Mononuclear cell (primary cell): Measurements from ENCODE around the gene SH3RF2. TPM values are rescaled to one million over a fixed set of nuclear protein-coding genes. Genes with fewer than 3 reads are reported as not detected.

ENCODE experiments used
- H3K27me3 ChIP-seq: 2 replicates; pipeline ENCODE4 v1.6.0; 2011; ENCODE audit warnings: low read length, control low read depth; ENCODE audit not compliant: insufficient read depth
- H3K4me1 ChIP-seq: 2 replicates; pipeline ENCODE4 v1.5.1; 2011; ENCODE audit warnings: mild to moderate bottlenecking, low read length, control low read depth; ENCODE audit not compliant: insufficient read depth
- H3K4me3 ChIP-seq: 2 replicates; pipeline ENCODE4 v1.5.1; 2011; ENCODE audit warnings: mild to moderate bottlenecking, low read length, moderate library complexity
- H3K9me3 ChIP-seq: 2 replicates; pipeline ENCODE4 v1.5.1; 2011; ENCODE audit warnings: low read depth, mild to moderate bottlenecking, control low read depth, low read length
- total RNA-seq: library from RNA; depleted of rRNA; stranded (reverse); fragments of >200 nt; gene quantifications from one replicate; pipeline ENCODE4 v1.2.3, GENCODE V29; 2012

The SH3RF2 gene
- total RNA-seq, 1 donor, result 0.31 TPM

GRCh38 chr5:146066968-146067367 is 130.6 kb downstream of the SH3RF2 start:
- Histone ChIP-seq H3K4me1 (no peaks in the 10 kb centered on the region), H3K27me3 (no peaks in the 10 kb centered on the region), H3K4me3 (no peak overlapping the region), H3K9me3 (no peaks in the 10 kb centered on the region)

DNA sequence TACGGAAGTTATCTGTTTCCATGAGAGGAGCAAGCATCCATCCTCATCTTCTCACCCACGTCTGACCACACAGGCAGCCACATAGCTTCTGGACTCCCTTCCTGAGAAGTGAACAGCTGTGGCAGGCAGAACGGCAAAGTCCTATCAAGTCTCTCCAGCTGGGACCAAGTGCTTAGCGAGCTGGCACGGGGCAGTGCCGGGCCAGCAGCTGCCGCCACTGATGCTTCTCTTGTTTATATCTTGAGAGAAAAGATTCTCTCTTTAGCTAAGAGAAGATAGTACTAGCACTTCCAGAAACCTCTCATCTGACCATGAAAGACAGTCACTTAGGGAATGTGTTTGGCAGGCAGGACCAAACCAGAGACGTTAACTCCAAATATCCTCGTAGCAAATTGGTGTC is 131.8 kb downstream of the SH3RF2 start:
- Histone ChIP-seq H3K4me3 (no peak overlapping the region), H3K9me3 (no peaks in the 10 kb centered on the region), H3K27me3 (no peaks in the 10 kb centered on the region), H3K4me1 (no peaks in the 10 kb centered on the region)

GRCh38 chr5:146068977-146069779 is 132.8 kb downstream of the SH3RF2 start:
- Histone ChIP-seq H3K4me1 (no peaks in the 10 kb centered on the region), H3K9me3 (no peaks in the 10 kb centered on the region), H3K27me3 (no peaks in the 10 kb centered on the region), H3K4me3 (no peak overlapping the region)

GRCh38 chr5:146069780-146070099 is 133.4 kb downstream of the SH3RF2 start:
- no peaks in the 10 kb centered on the region for H3K27me3 ChIP-seq
- H3K9me3 ChIP-seq, result no peaks in the 10 kb centered on the region
- no peak overlapping the region for H3K4me3 ChIP-seq
- H3K4me1 ChIP-seq, result no peaks in the 10 kb centered on the region

DNA sequence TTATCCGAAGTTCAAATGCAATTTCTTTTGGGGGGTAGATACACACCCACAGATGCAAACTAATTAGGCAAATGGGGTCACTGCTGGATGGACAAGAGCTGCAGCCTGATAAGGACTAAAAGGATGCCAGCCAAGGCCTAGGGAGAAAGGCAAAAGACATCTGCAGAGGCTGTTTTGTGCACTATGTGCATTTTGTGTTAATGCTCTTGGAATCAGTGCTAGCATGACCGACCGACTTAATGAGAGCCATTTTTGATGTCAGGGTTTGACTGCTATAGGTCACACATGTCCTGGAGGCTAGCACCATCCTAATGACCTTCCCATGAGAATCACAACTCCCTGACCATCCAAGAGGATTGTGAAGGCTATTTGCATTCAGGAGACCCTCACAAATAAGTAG is 134.4 kb downstream of the SH3RF2 start:
- H3K9me3 ChIP-seq, result no peaks in the 10 kb centered on the region
- H3K27me3 ChIP-seq, result no peaks in the 10 kb centered on the region
- no peaks in the 10 kb centered on the region for H3K4me1 ChIP-seq
- H3K4me3 ChIP-seq, result no peak overlapping the region

- no peaks in the 10 kb centered on the region for H3K9me3 ChIP-seq
- H3K4me3 ChIP-seq, result no peak overlapping the region
- no peaks in the 10 kb centered on the region for H3K27me3 ChIP-seq
- no peaks in the 10 kb centered on the region for H3K4me1 ChIP-seq
Observed at GRCh38 chr5:146071171-146071570, 134.8 kb downstream of the SH3RF2 start.

DNA sequence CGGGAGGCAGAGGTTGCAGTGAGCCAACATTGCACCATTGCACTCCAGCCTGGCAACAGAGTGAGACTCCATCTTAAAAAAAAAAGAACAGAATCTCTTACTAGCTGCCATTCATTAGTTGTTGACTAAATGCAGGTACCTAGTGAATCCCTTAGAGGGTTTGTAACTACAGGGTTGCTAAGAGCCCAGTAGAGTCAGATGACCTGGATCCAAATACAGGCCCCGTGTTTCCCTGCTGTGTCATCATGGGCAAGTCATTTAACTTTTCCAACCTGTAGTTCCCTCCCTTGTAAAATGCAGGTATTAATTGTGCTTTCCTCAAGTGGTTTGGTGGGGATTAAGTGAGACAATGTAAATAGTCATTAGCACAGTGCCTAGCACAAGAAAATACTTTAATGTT is 136.2 kb downstream of the SH3RF2 start:
- Histone ChIP-seq H3K4me3 (no peak overlapping the region), H3K4me1 (no peaks in the 10 kb centered on the region), H3K9me3 (no peaks in the 10 kb centered on the region), H3K27me3 (no peaks in the 10 kb centered on the region)

DNA sequence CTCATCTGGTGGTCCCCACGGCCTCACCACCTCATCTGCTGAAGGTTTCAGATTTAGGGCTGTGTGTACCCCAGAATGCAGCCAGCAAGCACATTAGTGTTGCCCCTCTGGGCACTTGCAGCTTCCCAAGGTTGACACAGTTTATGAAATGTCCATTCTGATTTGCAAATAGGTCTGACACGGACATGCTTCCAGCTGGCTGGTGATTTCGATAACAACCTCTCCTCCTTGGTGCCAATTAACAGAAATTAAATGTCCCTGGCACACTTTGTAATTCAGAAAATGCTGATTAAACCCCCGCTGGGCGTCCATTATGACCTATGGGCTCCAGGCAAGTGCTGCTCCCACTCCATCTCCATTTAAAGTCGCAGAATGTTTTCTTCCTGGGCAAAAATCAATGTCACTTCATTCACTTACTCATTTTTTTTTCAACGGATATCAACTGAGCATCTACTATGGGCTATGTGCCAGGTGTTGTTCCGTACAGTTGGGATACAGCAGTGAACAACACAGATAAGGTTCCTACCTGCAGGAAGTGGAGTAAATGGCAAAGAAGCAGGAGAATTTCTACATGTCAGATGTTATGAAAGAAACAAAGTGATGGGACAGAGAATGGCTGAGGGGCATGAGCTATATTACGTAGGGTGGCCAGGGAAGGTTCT is 137.0 kb downstream of the SH3RF2 start:
- Histone ChIP-seq H3K4me1 (no peaks in the 10 kb centered on the region), H3K9me3 (no peaks in the 10 kb centered on the region), H3K27me3 (no peaks in the 10 kb centered on the region), H3K4me3 (no peak overlapping the region)

DNA sequence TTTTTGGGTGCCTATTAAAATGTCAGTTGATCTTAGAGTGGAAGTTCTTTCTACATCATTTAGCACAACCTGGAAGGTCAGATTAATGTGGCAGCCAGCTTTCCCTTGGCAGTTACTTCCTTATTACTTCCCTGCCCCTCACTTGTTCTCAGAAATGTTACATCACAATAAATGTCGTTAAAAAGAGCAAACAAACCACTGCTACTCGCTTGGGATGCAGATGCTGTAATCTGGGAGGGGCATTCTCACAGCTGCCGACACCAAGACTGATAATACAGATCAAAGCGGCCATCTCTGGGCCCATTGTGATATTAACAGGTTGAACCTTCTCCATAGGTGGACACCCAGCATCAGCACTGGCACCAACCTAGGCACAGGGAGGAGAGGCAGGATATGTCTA is 139.7 kb downstream of the SH3RF2 start:
- no peaks in the 10 kb centered on the region for H3K9me3 ChIP-seq
- no peak overlapping the region for H3K4me3 ChIP-seq
- no peaks in the 10 kb centered on the region for H3K27me3 ChIP-seq
- peaks cover 7% of the 10 kb centered on the region for H3K4me1 ChIP-seq

DNA sequence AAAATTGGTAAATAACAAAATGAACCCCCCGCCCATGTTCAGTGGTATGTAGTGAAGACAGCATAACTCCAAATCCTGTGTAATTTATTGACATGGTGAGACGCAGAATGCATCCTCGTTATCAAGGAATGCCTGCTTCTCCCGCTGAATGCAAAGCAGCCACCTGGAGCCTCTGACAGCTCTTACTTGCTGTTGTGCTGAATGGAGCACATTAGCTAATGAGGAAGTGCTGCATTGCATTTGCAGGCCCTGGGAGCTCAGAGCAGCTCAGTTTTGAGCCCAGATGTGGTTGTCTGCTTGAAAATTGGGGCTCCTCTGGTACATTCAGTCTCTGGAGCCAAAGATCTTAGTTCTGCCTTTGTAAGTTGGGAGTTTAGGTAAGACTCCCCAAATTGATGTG is 140.1 kb downstream of the SH3RF2 start:
- Histone ChIP-seq H3K9me3 (no peaks in the 10 kb centered on the region), H3K4me1 (peaks cover 7% of the 10 kb centered on the region)

DNA sequence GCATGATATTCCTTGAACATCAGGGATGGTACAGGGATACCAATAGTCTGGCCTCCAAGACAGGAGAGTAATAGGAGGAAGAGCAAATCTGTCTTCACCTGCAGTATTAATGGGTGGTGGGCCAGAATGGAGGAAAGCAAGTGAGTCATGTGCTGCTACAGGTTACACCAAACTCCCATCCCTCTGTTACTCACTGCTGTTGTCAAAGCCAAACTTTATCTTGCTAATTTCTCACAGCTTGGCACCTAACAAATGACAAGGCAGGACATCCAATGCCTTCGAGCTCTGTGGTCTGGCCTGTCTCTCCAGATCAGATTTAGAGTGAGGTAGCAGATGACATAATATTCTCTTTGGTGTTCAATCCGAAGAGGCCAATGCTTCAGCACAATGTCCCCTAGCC is 142.2 kb downstream of the SH3RF2 start:
- H3K4me3 ChIP-seq, result no peak overlapping the region
- no peaks in the 10 kb centered on the region for H3K9me3 ChIP-seq
- H3K27me3 ChIP-seq, result no peaks in the 10 kb centered on the region

More for the DNA sequence above, 140.1 kb downstream of the SH3RF2 start:
- no peaks in the 10 kb centered on the region for H3K27me3 ChIP-seq
- H3K4me3 ChIP-seq, result no peak overlapping the region

DNA sequence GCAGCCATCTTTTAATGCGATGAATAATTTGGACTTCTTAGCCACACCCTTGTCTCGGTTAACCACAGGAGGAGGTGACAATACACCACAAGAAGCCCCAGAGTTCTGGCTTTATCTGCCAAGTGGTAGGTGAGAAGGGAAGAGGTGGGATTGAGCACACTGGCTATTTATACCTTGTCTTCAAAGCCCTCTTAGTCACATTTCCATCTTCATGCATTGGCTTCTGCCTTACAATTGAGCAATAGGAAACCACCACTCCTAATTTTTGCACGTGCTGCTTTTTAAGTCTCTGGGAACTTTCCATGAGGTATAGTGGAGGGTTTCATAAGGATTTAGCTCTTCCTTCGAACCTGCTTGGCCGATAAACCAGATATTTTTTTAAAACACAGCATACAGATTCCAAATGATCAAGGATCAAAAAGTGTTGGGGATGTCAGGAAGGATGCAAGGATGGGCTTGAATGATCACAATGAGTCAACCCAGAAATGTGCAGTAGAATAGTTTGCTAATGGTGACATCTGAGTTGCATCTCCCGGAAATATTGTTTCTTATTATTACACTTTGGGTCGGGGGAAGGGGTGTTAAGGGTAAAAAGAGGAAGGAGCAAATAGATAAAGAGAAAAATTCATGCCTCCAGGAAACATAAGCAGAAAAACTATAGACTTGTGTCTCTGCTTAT is 143.5 kb downstream of the SH3RF2 start:
- H3K4me3 ChIP-seq, result no peak overlapping the region
- H3K9me3 ChIP-seq, result no peaks in the 10 kb centered on the region
- H3K27me3 ChIP-seq, result no peaks in the 10 kb centered on the region

More for the DNA sequence above, 142.2 kb downstream of the SH3RF2 start:
- peaks cover 7% of the 10 kb centered on the region for H3K4me1 ChIP-seq

DNA sequence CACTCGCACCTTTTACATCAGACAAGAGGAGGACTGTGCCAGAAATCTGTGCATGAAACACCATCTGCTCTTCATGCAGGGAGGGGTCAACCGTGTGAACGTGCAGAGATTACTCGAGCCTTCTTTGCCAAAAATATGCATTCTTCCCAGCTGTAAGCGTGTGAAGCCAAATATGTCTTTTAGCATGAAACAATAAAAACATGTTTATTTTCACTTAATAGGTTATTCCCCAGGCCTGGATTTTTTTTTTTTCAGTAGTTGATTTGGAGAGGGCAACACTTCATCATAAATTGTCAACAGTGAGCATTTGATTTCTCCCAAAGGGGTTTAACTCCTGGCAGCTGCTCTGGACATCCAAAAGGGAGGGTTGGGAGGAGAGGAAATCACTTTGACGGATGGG is 145.2 kb downstream of the SH3RF2 start:
- Histone ChIP-seq H3K9me3 (no peaks in the 10 kb centered on the region), H3K4me3 (no peak overlapping the region), H3K4me1 (peaks cover 7% of the 10 kb centered on the region), H3K27me3 (no peaks in the 10 kb centered on the region)

More for the DNA sequence above, 143.5 kb downstream of the SH3RF2 start:
- peaks cover 7% of the 10 kb centered on the region for H3K4me1 ChIP-seq

DNA sequence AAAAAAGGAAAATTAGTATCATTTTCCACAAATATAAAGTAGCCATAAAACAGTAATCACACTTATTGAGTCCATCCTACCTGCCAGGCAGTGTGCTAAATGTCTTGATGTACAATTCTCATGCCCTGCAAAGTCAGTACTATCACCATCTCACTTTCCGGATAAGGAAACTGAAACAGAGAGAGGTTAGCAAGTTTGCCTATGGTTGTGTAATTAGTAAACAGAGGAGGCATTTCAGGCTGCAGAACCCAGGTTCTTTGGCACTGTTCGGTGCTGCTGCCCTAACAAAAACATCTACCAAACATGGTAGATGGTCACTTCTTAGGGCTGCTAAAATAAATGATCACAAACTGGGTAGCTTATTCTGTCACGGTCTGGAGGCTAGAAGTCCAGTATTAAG is 146.4 kb downstream of the SH3RF2 start:
- Histone ChIP-seq H3K9me3 (no peaks in the 10 kb centered on the region), H3K4me3 (no peak overlapping the region), H3K4me1 (peaks cover 7% of the 10 kb centered on the region), H3K27me3 (no peaks in the 10 kb centered on the region)

- Histone ChIP-seq H3K9me3 (no peaks in the 10 kb centered on the region), H3K4me3 (no peak overlapping the region), H3K27me3 (no peaks in the 10 kb centered on the region), H3K4me1 (peaks cover 7% of the 10 kb centered on the region)
Observed at GRCh38 chr5:146084376-146084775, 148.0 kb downstream of the SH3RF2 start.
